ENCODE results near the gene AOPEP. TPM values are rescaled to one million over a fixed set of nuclear protein-coding genes. Genes with fewer than 3 reads are reported as not detected.

AOPEP gene
- total RNA-seq, 1 experiment from 2014 or later, result 79.5 TPM

DNA sequence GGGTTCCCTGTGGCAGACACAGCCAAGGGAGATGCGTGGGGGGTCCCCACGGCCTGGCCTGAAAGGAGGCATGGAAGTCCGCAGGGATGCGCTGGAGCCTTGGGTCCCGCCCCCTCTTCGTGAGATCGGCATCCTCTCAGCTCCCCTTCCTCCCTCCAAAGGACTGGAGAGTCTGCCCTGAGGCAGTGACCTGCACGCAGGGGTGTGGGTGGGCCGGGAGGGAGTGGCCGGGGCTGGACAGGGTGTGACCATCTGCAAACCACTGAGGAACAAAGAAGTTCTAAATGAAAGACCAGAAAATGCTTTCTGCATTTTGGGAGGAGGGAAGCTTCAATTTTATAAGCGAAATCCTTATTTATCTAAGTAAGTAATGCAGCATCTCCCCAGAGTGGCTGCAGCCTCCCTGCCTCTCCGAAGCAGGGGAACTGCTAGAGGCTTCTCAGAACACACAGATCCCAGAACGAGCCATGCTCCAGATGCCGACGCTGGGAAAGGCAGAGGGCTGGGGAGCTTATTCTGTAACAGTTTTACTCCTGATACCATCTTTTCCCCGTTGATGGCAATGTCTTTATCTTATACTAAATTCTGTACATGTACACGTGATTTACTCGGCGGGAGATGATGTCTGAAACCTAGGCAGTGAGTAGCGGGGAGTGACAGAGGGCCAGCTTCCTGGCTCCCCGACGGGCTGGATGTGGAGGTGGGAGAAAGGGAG is 369.3 kb downstream of the AOPEP start:
- DNase-seq, result peak; percentile 46 to 52
- Histone ChIP-seq H3K9me3 (replicated peaks) (no peaks in the 10 kb centered on the region), H3K27ac (peak overlapping the region; percentile 69), H3K27me3 (no peaks in the 10 kb centered on the region), H3K4me1 (peaks cover 68% of the 10 kb centered on the region), H3K4me3 (no peak overlapping the region), H3K36me3 (peaks cover 7% of the 10 kb centered on the region)

GRCh38 chr9:95096381-95096780 is 369.9 kb downstream of the AOPEP start:
- peaks cover 62% of the 10 kb centered on the region for H3K4me1 ChIP-seq
- no peaks in the 10 kb centered on the region for H3K9me3 ChIP-seq (replicated peaks)
- H3K27ac ChIP-seq, result no peak overlapping the region
- H3K27me3 ChIP-seq, result no peaks in the 10 kb centered on the region
- DNase-seq, result no peak
- peaks cover 10% of the 10 kb centered on the region for H3K36me3 ChIP-seq
- H3K4me3 ChIP-seq, result no peak overlapping the region

GRCh38 chr9:95096807-95097206 is 370.3 kb downstream of the AOPEP start:
- no peak overlapping the region for H3K27ac ChIP-seq

DNA sequence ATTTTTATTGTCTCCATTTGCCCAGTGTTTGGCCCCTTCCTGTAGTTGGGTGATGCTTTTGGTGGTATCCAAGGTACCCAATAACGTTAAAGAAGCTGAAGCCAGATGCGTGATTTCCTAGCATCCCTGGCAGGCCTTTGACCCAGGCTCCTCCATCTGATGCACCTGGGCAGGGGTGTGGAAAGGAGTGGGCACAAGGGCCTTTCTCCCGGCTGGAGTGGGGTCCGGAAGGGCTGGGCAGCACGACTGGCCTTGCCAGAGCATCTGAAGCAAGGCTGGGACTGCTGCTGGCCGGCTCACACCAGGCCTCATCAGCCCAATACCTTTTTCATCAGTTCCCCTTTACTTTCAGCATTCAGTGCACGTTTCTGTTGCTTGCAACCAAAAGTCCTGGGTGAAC is 370.8 kb downstream of the AOPEP start:
- Histone ChIP-seq H3K27me3 (no peaks in the 10 kb centered on the region), H3K4me3 (no peak overlapping the region), H3K9me3 (replicated peaks) (no peaks in the 10 kb centered on the region), H3K4me1 (peaks cover 57% of the 10 kb centered on the region), H3K27ac (no peak overlapping the region), H3K36me3 (peaks cover 11% of the 10 kb centered on the region)
- no peak for DNase-seq

More at GRCh38 chr9:95096807-95097206, 370.3 kb downstream of the AOPEP start:
- Histone ChIP-seq H3K4me1 (peaks cover 60% of the 10 kb centered on the region), H3K27me3 (no peaks in the 10 kb centered on the region), H3K9me3 (replicated peaks) (no peaks in the 10 kb centered on the region), H3K36me3 (peaks cover 10% of the 10 kb centered on the region), H3K4me3 (no peak overlapping the region)
- DNase-seq, result no peak

DNA sequence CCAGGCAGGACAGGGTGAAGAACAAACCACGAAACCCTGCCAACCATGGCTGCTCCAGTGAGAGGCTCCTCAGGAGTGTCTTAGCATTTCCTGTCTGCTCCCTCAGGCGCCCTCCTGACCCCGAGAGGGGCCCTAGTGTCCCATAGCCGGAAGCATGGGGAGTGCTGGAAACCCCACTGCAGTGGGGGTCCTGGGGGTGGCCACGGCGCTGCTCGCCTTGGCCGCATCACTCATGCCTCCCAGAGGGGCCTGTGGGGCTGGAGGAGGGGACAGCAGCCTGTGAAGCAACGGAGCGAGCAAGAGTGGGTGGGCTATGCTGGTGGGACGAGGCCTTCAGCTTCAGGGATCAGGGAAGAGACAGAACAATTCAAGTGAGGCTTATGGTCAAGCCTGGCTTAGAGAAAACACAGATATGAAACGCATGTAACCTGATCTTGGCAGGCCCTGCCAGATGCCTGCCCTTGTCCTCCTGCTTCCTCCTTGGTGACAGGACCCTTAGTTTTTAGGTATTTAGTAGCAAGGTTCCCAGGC is 372.0 kb downstream of the AOPEP start:
- Histone ChIP-seq H3K27ac (peak overlapping the region; percentile 79), H3K36me3 (peaks cover 12% of the 10 kb centered on the region), H3K4me1 (peaks cover 45% of the 10 kb centered on the region), H3K27me3 (no peaks in the 10 kb centered on the region), H3K9me3 (replicated peaks) (no peaks in the 10 kb centered on the region), H3K4me3 (no peak overlapping the region)
- peak; percentile 85 to 93 for DNase-seq

DNA sequence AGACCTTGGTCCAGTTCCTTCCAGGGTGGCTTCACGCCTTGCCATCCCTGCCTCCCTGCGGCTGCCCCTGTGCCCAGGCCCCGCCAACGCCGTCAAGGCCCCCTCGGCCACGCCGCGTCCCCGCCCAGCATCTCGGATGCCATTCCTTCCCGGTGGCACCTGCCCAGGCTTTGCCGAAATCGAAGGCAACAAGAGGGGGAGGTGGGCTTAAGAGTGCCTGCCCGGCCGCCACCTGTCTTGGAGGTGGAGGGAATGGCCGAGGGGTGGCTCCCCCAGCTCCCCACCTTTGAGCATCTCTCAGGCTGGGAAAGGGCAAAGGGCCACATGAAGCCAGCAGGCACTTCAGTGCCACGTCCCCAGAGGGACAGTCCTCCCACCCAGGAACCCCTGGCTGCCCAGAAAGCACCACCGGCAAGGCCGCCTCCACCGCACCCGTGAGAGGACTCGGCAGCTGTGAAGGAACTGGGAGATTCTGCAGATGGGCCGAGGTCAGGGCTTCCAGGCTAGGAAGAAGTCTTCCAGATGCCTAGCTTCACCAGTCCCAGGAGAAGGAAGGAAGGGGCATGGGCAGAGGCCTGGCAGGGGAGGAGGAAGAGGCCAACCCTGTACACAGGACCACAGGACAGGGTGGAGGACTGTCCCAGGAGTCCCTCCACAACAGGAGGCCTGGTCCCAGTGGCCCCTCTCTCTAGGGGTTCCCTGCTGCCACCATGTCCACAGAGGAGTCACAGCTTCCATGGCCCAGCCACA is 373.0 kb downstream of the AOPEP start:
- H3K27me3 ChIP-seq, result no peaks in the 10 kb centered on the region
- peaks cover 12% of the 10 kb centered on the region for H3K36me3 ChIP-seq
- peak overlapping the region; percentile 79; the same call in 1 of the 2 replicates for H3K27ac ChIP-seq
- peaks cover 35% of the 10 kb centered on the region for H3K4me1 ChIP-seq
- H3K9me3 ChIP-seq (replicated peaks), result no peaks in the 10 kb centered on the region
- no peak overlapping the region for H3K4me3 ChIP-seq
- no peak for DNase-seq

DNA sequence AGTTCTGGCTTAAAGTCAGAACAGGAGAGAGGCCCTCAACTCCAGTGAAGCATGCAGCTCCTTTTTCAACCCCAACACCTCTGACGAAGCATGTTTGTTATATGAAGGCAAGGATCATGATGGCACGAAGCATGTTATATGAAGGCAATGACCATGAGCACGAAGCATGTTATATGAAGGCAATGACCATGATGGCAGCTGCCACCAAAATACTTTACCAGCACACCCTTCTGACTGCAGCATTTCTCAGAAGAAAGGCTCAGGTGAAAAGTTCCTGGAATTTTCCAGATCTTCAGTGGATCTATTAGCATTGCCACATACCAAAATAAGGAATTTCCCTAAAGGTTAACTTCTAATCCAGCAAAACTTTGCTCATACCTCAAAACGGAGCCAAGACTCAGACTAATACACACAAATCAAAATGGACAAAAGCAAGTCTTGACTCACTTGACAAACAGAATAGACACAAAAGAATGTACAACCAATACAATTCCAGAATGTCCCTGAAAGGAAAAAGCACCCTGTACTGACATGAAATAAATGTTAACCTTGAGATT is 373.6 kb downstream of the AOPEP start:
- no peak for DNase-seq
- Histone ChIP-seq H3K9me3 (replicated peaks) (no peaks in the 10 kb centered on the region), H3K36me3 (peaks cover 12% of the 10 kb centered on the region), H3K27me3 (no peaks in the 10 kb centered on the region), H3K27ac (no peak overlapping the region), H3K4me1 (peaks cover 30% of the 10 kb centered on the region), H3K4me3 (no peak overlapping the region)

DNA sequence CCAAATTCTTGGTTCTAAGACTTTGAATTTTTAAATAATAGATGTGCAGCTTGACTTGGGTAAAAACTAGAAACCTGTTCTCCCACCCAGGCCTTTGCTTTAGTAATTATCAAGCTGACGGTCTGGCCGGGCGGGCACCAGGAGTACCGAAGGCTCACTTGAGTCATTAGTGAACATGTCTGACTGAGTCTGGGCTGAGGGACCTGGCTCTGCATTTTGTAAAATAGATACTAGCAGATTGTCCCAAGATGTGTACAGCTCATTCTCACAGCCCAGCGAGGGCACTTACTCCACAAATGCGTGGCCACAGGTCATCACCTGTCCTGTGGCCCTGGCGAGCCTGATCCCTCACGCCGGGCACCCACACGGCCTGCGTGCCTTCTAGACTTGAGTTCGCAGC is 374.8 kb downstream of the AOPEP start:
- DNase-seq, result no peak
- no peak overlapping the region for H3K27ac ChIP-seq
- peaks cover 24% of the 10 kb centered on the region for H3K4me1 ChIP-seq
- peaks cover 15% of the 10 kb centered on the region for H3K36me3 ChIP-seq
- no peak overlapping the region for H3K4me3 ChIP-seq
- no peaks in the 10 kb centered on the region for H3K9me3 ChIP-seq (replicated peaks)
- H3K27me3 ChIP-seq, result no peaks in the 10 kb centered on the region

GRCh38 chr9:95102001-95102433 is 375.5 kb downstream of the AOPEP start:
- Histone ChIP-seq H3K36me3 (peaks cover 20% of the 10 kb centered on the region), H3K4me3 (no peak overlapping the region), H3K27me3 (no peaks in the 10 kb centered on the region), H3K27ac (no peak overlapping the region), H3K4me1 (peaks cover 24% of the 10 kb centered on the region), H3K9me3 (replicated peaks) (no peaks in the 10 kb centered on the region)
- no peak for DNase-seq

- peaks cover 21% of the 10 kb centered on the region for H3K4me1 ChIP-seq
- peaks cover 23% of the 10 kb centered on the region for H3K36me3 ChIP-seq
- no peak for DNase-seq
- H3K27ac ChIP-seq, result no peak overlapping the region
- no peaks in the 10 kb centered on the region for H3K9me3 ChIP-seq (replicated peaks)
- no peak overlapping the region for H3K4me3 ChIP-seq
- H3K27me3 ChIP-seq, result no peaks in the 10 kb centered on the region
These were observed 376.1 kb downstream of the AOPEP start for GRCh38 chr9:95102572-95102971.

- no peak for DNase-seq
- no peak overlapping the region for H3K4me3 ChIP-seq
- no peak overlapping the region for H3K27ac ChIP-seq
These were observed 376.8 kb downstream of the AOPEP start for GRCh38 chr9:95103281-95103771.

GRCh38 chr9:95103871-95104580 is 377.5 kb downstream of the AOPEP start:
- H3K36me3 ChIP-seq, result peaks cover 23% of the 10 kb centered on the region
- H3K4me1 ChIP-seq, result peaks cover 7% of the 10 kb centered on the region
- DNase-seq, result no peak
- H3K27me3 ChIP-seq, result no peaks in the 10 kb centered on the region
- no peak overlapping the region for H3K4me3 ChIP-seq
- no peaks in the 10 kb centered on the region for H3K9me3 ChIP-seq (replicated peaks)
- H3K27ac ChIP-seq, result no peak overlapping the region

More at GRCh38 chr9:95103281-95103771, 376.8 kb downstream of the AOPEP start:
- no peaks in the 10 kb centered on the region for H3K9me3 ChIP-seq (replicated peaks)
- H3K4me1 ChIP-seq, result peaks cover 14% of the 10 kb centered on the region
- H3K36me3 ChIP-seq, result peaks cover 23% of the 10 kb centered on the region
- no peaks in the 10 kb centered on the region for H3K27me3 ChIP-seq

DNA sequence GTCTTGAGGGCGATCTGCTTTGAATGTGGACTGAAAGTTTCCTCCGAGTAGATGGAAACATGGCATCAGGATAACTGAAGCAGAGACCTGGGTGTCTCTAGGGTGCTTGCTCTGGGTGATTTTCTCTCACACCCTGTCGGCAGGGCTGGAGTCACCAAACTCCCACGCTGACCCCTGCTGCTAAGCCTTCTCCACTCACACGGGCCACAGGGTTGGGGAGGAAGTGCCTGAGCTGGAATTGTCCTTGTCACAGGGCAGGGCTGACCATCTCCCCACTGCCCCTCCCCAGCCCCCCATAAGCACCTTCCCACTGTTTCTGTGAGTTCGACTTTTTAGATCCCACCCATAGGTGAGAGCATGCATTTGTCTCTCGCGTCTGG is 378.1 kb downstream of the AOPEP start:
- no peaks in the 10 kb centered on the region for H3K9me3 ChIP-seq (replicated peaks)
- no peaks in the 10 kb centered on the region for H3K27me3 ChIP-seq
- no peak for DNase-seq
- H3K4me3 ChIP-seq, result no peak overlapping the region
- no peak overlapping the region for H3K27ac ChIP-seq
- peaks cover 4% of the 10 kb centered on the region; the same call in 1 of the 2 replicates for H3K4me1 ChIP-seq
- H3K36me3 ChIP-seq, result peaks cover 23% of the 10 kb centered on the region

DNA sequence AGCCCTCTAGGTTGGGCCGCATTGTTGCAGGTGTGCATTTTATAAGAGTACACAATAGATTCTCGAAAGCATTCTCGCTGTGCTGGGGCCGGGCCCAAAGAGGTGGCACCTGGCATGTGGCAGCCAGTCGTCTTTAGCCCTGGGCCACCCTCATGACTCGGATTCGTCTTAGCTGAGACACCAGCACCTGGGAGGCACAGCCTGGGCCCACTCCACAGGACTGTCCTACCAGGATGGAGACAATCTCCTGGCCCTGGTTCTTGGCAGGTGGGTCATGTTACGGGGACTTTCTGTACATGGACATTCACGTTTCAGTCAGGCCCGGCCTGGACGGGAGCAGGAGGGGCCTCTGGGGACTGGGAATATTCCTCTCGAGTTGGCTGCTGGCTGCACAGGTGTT is 378.5 kb downstream of the AOPEP start:
- H3K36me3 ChIP-seq, result peaks cover 23% of the 10 kb centered on the region
- no peaks in the 10 kb centered on the region for H3K9me3 ChIP-seq (replicated peaks)
- peaks cover 4% of the 10 kb centered on the region; the same call in 1 of the 2 replicates for H3K4me1 ChIP-seq
- no peak overlapping the region for H3K4me3 ChIP-seq
- no peak for DNase-seq
- H3K27me3 ChIP-seq, result no peaks in the 10 kb centered on the region
- no peak overlapping the region for H3K27ac ChIP-seq

Measured in SJCRH30 (cell line).